ENCODE results near the gene PPP2R5C.

Gene PPP2R5C

DNA sequence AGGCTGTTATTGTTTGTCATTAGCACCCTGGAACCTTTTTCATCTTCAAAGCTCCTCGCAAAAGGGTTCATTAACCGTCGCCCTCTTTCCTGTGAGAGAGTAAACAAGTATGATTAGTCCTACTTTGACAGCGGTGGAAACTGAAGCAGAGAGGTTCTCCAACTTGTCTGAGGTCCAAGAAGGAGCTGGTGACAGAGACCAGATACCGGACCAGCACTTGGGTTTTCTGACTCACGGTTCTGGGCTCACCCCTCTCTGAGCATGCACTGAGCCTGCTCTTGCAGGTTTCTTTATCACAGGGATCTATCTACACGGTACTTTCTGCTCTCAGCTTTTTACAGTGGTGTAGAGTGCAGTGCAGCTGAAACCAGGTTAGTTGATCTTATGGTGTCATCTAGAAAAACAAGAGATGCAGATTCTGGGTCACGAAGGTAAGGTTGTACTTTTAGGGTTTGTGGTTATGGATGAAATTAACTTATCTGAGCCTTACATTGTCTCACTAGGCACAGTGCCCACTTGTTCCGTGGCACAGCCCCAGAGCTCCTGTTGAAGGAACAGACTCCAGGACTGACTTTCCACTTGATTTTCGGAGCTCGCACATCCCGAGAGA, 62.1 kb downstream of the PPP2R5C start:
- Histone ChIP-seq H3K36me3 (ENCODE audit: insufficient read depth, low read length) (peaks cover 26% of the 10 kb centered on the region), H2AFZ (ENCODE audit: low read depth, low read length) (no peak overlapping the region), H3K27me3 (ENCODE audit: insufficient read depth, low read length) (no peaks in the 10 kb centered on the region), H3K9me3 (ENCODE audit: low read length) (peaks cover 17% of the 10 kb centered on the region), H3K4me3 (ENCODE audit: low read length) (no peak overlapping the region), H3K4me1 (ENCODE audit: insufficient read depth, low read length) (no peaks in the 10 kb centered on the region)

DNA sequence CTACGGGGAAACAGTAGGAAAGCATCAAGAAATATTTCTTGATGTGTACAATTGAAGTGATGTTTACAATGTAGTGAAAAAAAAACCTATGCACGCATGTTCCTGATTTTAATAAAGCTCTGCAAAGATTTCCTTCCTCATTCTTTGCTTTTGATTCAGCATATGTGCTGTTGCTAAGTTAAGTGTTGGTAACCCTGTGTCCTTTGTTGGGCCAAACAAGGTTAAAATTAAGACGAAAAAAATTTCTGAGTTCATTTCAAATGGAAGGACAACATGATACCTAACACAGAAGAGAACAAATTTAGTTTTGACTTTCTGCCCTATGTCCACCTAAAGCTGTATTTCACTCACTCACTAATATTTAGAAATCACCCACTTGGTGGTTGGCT, 62.8 kb downstream of the PPP2R5C start:
- no peaks in the 10 kb centered on the region for H3K4me1 ChIP-seq (ENCODE audit: insufficient read depth, low read length)
- peaks cover 17% of the 10 kb centered on the region for H3K9me3 ChIP-seq (ENCODE audit: low read length)
- H3K27me3 ChIP-seq (ENCODE audit: insufficient read depth, low read length): no peaks in the 10 kb centered on the region
- peaks cover 22% of the 10 kb centered on the region for H3K36me3 ChIP-seq (ENCODE audit: insufficient read depth, low read length)
- no peak overlapping the region for H3K4me3 ChIP-seq (ENCODE audit: low read length)
- no peak overlapping the region for H2AFZ ChIP-seq (ENCODE audit: low read depth, low read length)

DNA sequence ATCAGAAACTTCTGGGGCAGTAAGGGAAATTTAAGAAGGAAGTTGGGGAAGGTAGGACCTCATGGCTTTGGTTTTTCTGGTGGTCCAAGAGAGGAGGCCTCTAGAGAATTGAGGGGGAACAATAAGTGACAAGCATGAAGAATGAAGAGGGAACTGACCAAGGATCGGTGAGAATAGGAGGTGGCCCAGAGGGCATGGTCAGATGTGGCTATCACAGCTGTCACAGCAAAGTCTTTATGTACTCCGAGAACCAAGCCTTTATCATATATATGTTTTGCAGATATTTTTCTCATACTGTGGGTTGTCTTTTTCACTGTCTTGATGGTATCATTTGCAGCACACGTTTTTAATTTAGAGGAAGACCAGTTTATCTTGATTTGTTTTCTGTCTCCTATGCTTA, 64.3 kb downstream of the PPP2R5C start:
- H3K9me3 ChIP-seq (ENCODE audit: low read length): peaks cover 11% of the 10 kb centered on the region
- H3K4me1 ChIP-seq (ENCODE audit: insufficient read depth, low read length): no peaks in the 10 kb centered on the region
- no peak overlapping the region for H3K4me3 ChIP-seq (ENCODE audit: low read length)
- H3K27me3 ChIP-seq (ENCODE audit: insufficient read depth, low read length): no peaks in the 10 kb centered on the region
- no peak overlapping the region for H2AFZ ChIP-seq (ENCODE audit: low read depth, low read length)
- H3K36me3 ChIP-seq (ENCODE audit: insufficient read depth, low read length): peaks cover 30% of the 10 kb centered on the region

DNA sequence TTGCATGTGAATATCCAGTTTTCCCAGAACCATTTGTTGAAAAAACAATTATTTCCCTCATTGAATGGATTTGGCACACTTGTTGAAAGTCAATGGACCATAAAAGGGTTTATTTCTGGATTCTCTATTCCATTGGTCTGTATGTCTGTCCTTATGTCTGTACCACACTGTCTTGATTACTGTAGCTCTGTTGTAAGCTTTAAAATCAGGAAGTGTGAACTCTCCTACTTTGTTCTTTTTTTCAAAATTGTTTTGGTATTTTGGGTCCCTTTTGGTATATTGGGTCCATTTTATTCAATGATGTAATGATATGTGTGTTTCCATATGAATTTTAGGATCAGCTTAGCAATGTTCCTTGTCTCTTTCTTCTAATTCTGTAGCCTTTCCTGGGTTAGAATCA, 64.8 kb downstream of the PPP2R5C start:
- peaks cover 30% of the 10 kb centered on the region for H3K36me3 ChIP-seq (ENCODE audit: insufficient read depth, low read length)
- H2AFZ ChIP-seq (ENCODE audit: low read depth, low read length): no peak overlapping the region
- H3K9me3 ChIP-seq (ENCODE audit: low read length): peaks cover 11% of the 10 kb centered on the region
- H3K4me1 ChIP-seq (ENCODE audit: insufficient read depth, low read length): no peaks in the 10 kb centered on the region
- no peak overlapping the region for H3K4me3 ChIP-seq (ENCODE audit: low read length)
- no peaks in the 10 kb centered on the region for H3K27me3 ChIP-seq (ENCODE audit: insufficient read depth, low read length)

DNA sequence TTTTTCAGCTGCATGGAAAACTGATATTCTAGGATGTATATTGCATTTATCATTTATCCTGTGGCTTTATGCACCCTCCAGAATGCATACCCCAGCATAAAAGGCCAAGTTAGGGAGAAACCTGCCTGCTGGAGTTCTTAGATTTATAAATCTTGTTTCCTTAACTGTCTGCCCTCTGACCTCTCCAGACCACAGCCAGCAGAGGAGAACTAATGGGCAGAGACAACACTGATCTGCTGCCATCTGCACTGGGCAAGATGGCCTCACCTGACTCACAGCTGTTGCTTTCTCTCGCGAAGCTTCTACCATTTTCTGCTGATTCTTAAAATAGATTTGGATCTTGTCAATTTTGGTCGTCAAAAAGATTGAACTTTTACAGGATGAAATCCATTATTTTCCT, 65.8 kb downstream of the PPP2R5C start:
- Histone ChIP-seq H3K4me3 (ENCODE audit: low read length) (no peak overlapping the region), H2AFZ (ENCODE audit: low read depth, low read length) (no peak overlapping the region), H3K36me3 (ENCODE audit: insufficient read depth, low read length) (peaks cover 30% of the 10 kb centered on the region), H3K9me3 (ENCODE audit: low read length) (peaks cover 11% of the 10 kb centered on the region), H3K4me1 (ENCODE audit: insufficient read depth, low read length) (no peaks in the 10 kb centered on the region), H3K27me3 (ENCODE audit: insufficient read depth, low read length) (no peaks in the 10 kb centered on the region)

DNA sequence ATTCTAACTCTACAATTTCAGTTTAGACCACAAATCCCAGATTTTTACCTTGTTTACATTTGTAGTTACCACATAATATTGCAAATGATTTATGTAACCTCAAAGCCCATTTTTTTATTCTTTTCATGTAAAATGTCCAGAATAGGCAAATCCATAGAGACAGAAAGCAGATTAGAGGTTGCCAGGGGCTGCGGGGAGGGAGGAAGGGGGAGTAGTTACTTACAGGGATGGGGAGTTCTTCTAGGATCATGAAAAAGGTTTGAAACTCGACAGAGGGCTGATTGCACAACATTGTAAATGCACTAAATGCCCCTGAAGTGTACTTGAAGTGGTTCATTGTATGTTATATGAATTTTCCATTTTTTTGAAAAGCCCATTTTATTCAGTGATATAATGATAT, 66.5 kb downstream of the PPP2R5C start:
- no peak overlapping the region for H3K4me3 ChIP-seq (ENCODE audit: low read length)
- no peaks in the 10 kb centered on the region for H3K27me3 ChIP-seq (ENCODE audit: insufficient read depth, low read length)
- H3K4me1 ChIP-seq (ENCODE audit: insufficient read depth, low read length): no peaks in the 10 kb centered on the region
- peaks cover 11% of the 10 kb centered on the region for H3K9me3 ChIP-seq (ENCODE audit: low read length)
- no peak overlapping the region for H2AFZ ChIP-seq (ENCODE audit: low read depth, low read length)
- peaks cover 38% of the 10 kb centered on the region for H3K36me3 ChIP-seq (ENCODE audit: insufficient read depth, low read length)

DNA sequence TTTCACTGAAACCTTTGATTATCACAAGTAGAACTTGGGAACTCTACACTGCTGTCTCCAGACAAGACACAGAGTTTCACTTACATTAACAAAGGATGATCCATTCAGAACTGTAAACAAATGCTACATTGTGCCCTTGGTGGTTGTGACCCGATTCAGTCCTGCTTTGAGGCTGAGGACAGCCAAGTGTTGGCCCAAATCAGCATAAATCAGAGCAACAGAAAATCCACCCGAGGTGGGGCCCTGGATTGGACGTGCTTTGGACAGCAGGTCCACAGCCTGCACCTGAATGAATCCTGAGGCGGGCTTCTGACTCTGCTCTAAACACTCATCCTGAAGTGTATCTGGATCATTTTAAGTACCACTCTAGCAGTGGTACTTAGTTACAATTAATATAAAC, 68.8 kb downstream of the PPP2R5C start:
- Histone ChIP-seq H2AFZ (ENCODE audit: low read depth, low read length) (no peak overlapping the region), H3K4me3 (ENCODE audit: low read length) (no peak overlapping the region), H3K9me3 (ENCODE audit: low read length) (peaks cover 3% of the 10 kb centered on the region), H3K27me3 (ENCODE audit: insufficient read depth, low read length) (no peaks in the 10 kb centered on the region), H3K4me1 (ENCODE audit: insufficient read depth, low read length) (no peaks in the 10 kb centered on the region), H3K36me3 (ENCODE audit: insufficient read depth, low read length) (peaks cover 29% of the 10 kb centered on the region)

DNA sequence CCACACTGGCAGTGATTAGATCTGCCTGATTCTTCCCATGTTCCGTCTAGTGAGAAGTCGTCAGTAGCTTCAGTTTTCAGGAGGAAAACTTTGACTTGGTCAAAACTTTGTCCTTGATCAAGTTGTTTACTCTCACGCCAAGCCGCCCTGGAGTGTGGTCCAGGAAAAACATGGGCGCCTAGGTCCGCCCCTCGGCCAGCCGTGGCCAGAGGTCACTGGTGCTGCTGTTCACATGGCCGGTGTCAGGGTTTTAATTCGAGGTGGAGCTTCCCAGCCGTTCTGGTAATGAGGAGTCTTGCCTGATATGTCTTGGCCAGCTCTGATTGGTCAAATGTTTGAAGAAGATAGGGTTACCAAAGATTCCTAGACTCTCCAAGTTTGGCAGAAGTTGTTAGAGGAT, 71.5 kb downstream of the PPP2R5C start:
- H3K9me3 ChIP-seq (ENCODE audit: low read length): no peaks in the 10 kb centered on the region
- H3K4me1 ChIP-seq (ENCODE audit: insufficient read depth, low read length): no peaks in the 10 kb centered on the region
- no peak overlapping the region for H3K4me3 ChIP-seq (ENCODE audit: low read length)
- H3K27me3 ChIP-seq (ENCODE audit: insufficient read depth, low read length): no peaks in the 10 kb centered on the region
- H2AFZ ChIP-seq (ENCODE audit: low read depth, low read length): no peak overlapping the region
- peaks cover 27% of the 10 kb centered on the region for H3K36me3 ChIP-seq (ENCODE audit: insufficient read depth, low read length)

DNA sequence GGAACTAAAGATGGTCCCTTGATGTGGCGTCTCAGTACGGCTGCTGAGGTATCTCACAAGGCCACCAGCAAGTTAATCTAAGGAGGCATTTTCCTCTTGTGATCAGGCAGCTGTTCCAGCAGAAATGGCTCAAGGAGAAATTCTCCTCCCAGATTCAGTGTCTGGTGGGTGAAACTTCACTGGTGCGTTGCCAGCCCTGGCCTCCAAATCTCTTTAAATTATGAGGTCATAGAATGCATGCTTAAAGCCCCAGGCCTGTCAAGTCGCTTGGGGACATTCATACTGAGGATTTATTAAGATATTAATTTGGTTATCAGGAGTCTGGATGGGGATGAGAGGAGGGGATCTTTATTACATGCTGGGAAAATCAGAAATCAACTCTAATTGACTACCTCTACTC, 72.9 kb downstream of the PPP2R5C start:
- H2AFZ ChIP-seq (ENCODE audit: low read depth, low read length): no peak overlapping the region
- no peaks in the 10 kb centered on the region for H3K27me3 ChIP-seq (ENCODE audit: insufficient read depth, low read length)
- H3K36me3 ChIP-seq (ENCODE audit: insufficient read depth, low read length): peaks cover 23% of the 10 kb centered on the region
- no peak overlapping the region for H3K4me3 ChIP-seq (ENCODE audit: low read length)
- no peaks in the 10 kb centered on the region for H3K9me3 ChIP-seq (ENCODE audit: low read length)
- H3K4me1 ChIP-seq (ENCODE audit: insufficient read depth, low read length): no peaks in the 10 kb centered on the region

DNA sequence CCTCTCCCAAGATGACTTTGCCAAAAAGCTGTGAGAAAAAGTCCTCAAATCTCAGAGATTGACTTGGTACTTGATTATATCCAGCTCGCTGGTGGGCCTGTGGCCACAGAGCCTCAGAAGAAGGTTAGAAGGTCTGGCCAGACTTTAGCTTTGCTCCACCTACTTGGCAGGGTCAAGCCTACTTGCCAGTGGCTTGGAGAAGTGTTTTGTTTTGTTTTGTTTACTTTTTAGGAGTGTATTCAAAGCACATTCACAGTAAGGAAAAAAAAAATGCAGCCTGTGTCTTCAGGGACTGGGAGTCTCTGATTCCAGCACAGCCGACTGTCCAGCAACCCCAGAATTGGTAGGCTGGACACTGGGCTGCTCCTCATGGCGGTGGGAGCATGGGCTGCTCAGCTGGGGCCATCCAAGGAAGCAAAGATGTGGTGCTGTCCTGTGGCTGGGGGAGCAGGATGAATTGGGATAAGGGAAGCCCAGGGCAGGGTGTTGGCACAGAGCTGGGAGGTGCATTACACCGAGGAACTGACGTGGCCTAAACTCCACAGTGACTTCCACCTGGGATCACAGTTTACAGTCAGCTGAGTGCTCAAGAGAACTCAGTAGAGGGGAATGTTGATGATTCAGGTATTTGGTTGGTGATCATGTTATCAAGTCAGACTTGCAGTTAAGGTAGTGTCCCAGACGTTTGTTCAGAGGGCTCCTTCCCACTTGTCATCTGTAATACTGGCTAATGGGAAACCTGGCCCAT, 73.5 kb downstream of the PPP2R5C start:
- Histone ChIP-seq H3K36me3 (ENCODE audit: insufficient read depth, low read length) (peaks cover 18% of the 10 kb centered on the region), H3K27me3 (ENCODE audit: insufficient read depth, low read length) (no peaks in the 10 kb centered on the region), H2AFZ (ENCODE audit: low read depth, low read length) (no peak overlapping the region), H3K4me1 (ENCODE audit: insufficient read depth, low read length) (no peaks in the 10 kb centered on the region), H3K9me3 (ENCODE audit: low read length) (no peaks in the 10 kb centered on the region), H3K4me3 (ENCODE audit: low read length) (no peak overlapping the region)

DNA sequence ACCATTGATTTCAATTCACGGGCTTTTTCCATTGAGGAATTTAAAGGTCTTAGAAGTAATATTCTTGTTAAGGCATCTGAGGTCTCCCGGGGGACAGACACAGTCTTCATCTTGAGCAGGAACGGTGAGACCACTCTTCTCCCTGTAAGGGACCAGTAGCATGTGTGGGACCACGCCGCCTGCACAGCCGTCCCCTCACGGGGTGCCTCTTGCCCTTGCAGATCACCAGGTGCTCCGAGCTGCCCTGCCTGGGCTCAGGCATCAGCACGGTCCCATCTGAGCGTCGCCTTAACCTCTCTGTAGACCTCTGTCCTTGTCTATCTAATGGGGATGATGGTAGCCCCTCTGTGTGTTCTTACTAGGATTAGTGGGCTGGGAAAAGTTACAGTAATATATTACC, 74.1 kb downstream of the PPP2R5C start:
- H3K4me1 ChIP-seq (ENCODE audit: insufficient read depth, low read length): no peaks in the 10 kb centered on the region
- H3K4me3 ChIP-seq (ENCODE audit: low read length): no peak overlapping the region
- peaks cover 13% of the 10 kb centered on the region for H3K36me3 ChIP-seq (ENCODE audit: insufficient read depth, low read length)
- H3K27me3 ChIP-seq (ENCODE audit: insufficient read depth, low read length): no peaks in the 10 kb centered on the region
- no peaks in the 10 kb centered on the region for H3K9me3 ChIP-seq (ENCODE audit: low read length)
- H2AFZ ChIP-seq (ENCODE audit: low read depth, low read length): no peak overlapping the region

DNA sequence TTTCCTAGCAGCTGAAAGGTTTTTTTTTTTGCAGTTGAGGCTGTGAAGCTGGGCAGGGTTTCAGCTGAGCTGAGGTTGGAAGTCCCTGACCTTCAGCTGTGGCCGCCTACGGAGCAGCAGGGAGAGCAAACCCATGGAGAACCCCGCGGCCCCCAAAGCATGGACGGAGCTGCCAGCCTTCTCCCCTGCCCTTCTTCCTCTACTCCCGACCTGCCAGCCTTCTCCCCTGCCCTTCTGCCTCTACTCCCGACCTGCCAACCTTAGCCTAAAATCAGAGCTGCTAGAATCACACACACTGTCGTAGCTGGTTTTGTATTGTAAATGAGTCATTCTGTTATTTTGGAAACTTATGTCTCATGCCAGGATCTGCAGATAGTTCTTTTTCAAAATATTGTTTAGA, 74.6 kb downstream of the PPP2R5C start:
- H3K4me1 ChIP-seq (ENCODE audit: insufficient read depth, low read length): no peaks in the 10 kb centered on the region
- no peak overlapping the region for H3K4me3 ChIP-seq (ENCODE audit: low read length)
- peaks cover 10% of the 10 kb centered on the region for H3K36me3 ChIP-seq (ENCODE audit: insufficient read depth, low read length)
- no peaks in the 10 kb centered on the region for H3K9me3 ChIP-seq (ENCODE audit: low read length)
- no peak overlapping the region for H2AFZ ChIP-seq (ENCODE audit: low read depth, low read length)
- H3K27me3 ChIP-seq (ENCODE audit: insufficient read depth, low read length): no peaks in the 10 kb centered on the region

DNA sequence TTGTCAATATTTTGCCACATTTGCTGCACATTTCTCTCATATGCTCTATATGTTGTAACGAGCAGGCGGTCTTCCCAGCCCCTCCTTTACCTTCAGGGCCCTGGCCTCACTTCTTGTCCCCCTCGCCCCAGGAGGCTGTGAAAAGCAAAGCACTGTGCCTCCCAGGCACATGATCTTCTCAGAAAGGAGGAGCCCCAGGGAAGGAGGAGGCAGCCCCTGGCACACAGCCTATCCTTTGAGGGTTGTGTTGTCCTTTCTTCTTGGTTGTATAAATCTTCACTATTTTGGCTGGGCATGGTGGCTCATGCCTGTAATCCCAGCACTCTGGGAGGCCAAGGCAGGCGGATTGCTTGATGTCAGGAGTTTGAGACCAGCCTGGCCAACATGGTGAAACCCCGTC, 77.0 kb downstream of the PPP2R5C start:
- H3K4me1 ChIP-seq (ENCODE audit: insufficient read depth, low read length): no peaks in the 10 kb centered on the region
- H3K4me3 ChIP-seq (ENCODE audit: low read length): no peak overlapping the region
- H3K27me3 ChIP-seq (ENCODE audit: insufficient read depth, low read length): no peaks in the 10 kb centered on the region
- no peak overlapping the region for H2AFZ ChIP-seq (ENCODE audit: low read depth, low read length)
- peaks cover 2% of the 10 kb centered on the region for H3K36me3 ChIP-seq (ENCODE audit: insufficient read depth, low read length)
- H3K9me3 ChIP-seq (ENCODE audit: low read length): no peaks in the 10 kb centered on the region

DNA sequence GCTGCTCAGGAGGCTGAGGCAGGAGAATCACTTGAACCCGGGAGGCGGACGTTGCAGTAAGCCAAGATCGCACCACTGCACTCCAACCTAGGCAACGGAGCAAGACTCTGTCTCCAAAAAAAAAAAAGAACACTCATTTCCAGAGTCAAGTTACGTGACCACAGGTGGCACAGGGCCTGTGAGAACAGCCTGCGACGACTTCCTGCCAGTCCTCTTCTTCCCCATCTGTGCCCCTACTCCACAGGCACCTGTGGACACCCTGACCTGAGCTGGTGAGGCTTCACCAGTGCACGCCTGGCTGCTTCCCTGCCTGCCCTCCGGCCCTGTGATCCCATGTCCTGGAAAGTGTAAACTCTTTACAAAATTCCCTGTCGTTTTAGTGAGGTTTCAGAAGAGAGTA, 77.7 kb downstream of the PPP2R5C start:
- Histone ChIP-seq H3K4me1 (ENCODE audit: insufficient read depth, low read length) (no peaks in the 10 kb centered on the region), H3K36me3 (ENCODE audit: insufficient read depth, low read length) (peaks cover 3% of the 10 kb centered on the region), H2AFZ (ENCODE audit: low read depth, low read length) (no peak overlapping the region), H3K4me3 (ENCODE audit: low read length) (no peak overlapping the region), H3K9me3 (ENCODE audit: low read length) (no peaks in the 10 kb centered on the region), H3K27me3 (ENCODE audit: insufficient read depth, low read length) (no peaks in the 10 kb centered on the region)
